Measurements from ENCODE around the gene LMX1B.

GRCh38 chr9:126654124-126654523 lies 40.4 kb downstream of the LMX1B start:
- TF ChIP-seq, protein P1, sequence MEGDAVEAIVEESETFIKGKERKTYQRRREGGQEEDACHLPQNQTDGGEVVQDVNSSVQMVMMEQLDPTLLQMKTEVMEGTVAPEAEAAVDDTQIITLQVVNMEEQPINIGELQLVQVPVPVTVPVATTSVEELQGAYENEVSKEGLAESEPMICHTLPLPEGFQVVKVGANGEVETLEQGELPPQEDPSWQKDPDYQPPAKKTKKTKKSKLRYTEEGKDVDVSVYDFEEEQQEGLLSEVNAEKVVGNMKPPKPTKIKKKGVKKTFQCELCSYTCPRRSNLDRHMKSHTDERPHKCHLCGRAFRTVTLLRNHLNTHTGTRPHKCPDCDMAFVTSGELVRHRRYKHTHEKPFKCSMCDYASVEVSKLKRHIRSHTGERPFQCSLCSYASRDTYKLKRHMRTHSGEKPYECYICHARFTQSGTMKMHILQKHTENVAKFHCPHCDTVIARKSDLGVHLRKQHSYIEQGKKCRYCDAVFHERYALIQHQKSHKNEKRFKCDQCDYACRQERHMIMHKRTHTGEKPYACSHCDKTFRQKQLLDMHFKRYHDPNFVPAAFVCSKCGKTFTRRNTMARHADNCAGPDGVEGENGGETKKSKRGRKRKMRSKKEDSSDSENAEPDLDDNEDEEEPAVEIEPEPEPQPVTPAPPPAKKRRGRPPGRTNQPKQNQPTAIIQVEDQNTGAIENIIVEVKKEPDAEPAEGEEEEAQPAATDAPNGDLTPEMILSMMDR (IDR thresholded peaks at IDR 0.05; ENCODE audit: insufficient read depth, low read length), result no peak
- TF ChIP-seq GABPA (IDR thresholded peaks at IDR 0.05; ENCODE audit: low read depth) (no peak), SPI1 (IDR thresholded peaks at IDR 0.05; ENCODE audit: borderline replicate concordance, low read depth) (no peak), POLR2AphosphoS5 (IDR thresholded peaks at IDR 0.05; ENCODE audit: low read depth) (no peak), REST (IDR thresholded peaks at IDR 0.05; ENCODE audit: insufficient replicate concordance, low read depth) (no peak)
